ENCODE measurements around the gene PLCH1. TPM values are rescaled to one million over a fixed set of nuclear protein-coding genes. Genes with fewer than 3 reads are reported as not detected.

Gene PLCH1
- total and polyA plus RNA-seq, 10 of the 15 experiments (the other 5 are each of a cell fraction or from before 2014, with no cell fraction given): 0.03 to 0.22 (median 0.04) TPM; not detected in 5

DNA sequence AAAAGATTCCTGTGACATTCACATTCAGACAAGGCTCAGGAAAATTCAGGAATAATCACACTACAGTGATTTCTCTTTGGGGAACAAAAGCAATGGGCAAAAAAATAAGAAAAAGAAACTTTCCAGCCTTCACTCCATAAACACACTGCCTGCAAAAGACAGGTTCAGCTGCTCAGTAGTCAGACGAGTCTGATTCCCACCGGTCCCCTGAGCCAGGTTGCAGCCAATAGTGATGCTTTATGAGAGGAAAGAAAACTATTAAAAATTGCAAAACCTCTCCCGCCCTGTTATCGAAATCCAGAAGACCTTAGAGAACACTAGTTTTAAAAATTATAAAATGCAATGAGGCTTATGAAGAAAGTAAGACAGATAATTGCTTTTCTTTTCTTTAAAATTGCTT is 8.5 kb downstream of the PLCH1 start:
- no peak for FAIRE-seq
- intact Hi-C loops (cut with micrococcal nuclease; ENCODE audit: unreplicated experiment): no loop called here
- SMC1A ChIA-PET (ENCODE audit: uncharacterized antibody, unreplicated experiment): interaction anchor here (1.2 to 1.5 kb wide), 3 partner anchors 9 to 25 kb away, joined by 3 to 4 read pairs (median 4); no protein-coding TSS in a partner anchor
- TF ChIP-seq ZNF384 (IDR thresholded peaks at IDR 0.05; ENCODE audit: borderline replicate concordance, low read depth, low read length) (no peak), FOXM1 (IDR thresholded peaks at IDR 0.05; ENCODE audit: low read depth, low read length) (no peak), BCL11A (IDR thresholded peaks at IDR 0.05; ENCODE audit: low read depth, low read length) (no peak), STAT1 (conservative IDR thresholded peaks at IDR 0.05) (no peak), POLR2AphosphoS5 (IDR thresholded peaks at IDR 0.05; ENCODE audit: low read length) (no peak), TAF1 (IDR thresholded peaks at IDR 0.05; ENCODE audit: borderline replicate concordance, low read depth, low read length) (no peak), LARP7 (IDR thresholded peaks at IDR 0.05) (no peak), EZH2 (IDR thresholded peaks at IDR 0.05; ENCODE audit: borderline replicate concordance, control insufficient read depth, low read depth, low read length) (no peak), KLF5 (IDR thresholded peaks at IDR 0.05; ENCODE audit: partially characterized antibody) (no peak), ZBTB40 (IDR thresholded peaks at IDR 0.05; ENCODE audit: borderline replicate concordance) (no peak), ZZZ3 (IDR thresholded peaks at IDR 0.05; ENCODE audit: control insufficient read depth, insufficient read length, low read depth) (no peak)
- TF ChIP-seq, protein P1, sequence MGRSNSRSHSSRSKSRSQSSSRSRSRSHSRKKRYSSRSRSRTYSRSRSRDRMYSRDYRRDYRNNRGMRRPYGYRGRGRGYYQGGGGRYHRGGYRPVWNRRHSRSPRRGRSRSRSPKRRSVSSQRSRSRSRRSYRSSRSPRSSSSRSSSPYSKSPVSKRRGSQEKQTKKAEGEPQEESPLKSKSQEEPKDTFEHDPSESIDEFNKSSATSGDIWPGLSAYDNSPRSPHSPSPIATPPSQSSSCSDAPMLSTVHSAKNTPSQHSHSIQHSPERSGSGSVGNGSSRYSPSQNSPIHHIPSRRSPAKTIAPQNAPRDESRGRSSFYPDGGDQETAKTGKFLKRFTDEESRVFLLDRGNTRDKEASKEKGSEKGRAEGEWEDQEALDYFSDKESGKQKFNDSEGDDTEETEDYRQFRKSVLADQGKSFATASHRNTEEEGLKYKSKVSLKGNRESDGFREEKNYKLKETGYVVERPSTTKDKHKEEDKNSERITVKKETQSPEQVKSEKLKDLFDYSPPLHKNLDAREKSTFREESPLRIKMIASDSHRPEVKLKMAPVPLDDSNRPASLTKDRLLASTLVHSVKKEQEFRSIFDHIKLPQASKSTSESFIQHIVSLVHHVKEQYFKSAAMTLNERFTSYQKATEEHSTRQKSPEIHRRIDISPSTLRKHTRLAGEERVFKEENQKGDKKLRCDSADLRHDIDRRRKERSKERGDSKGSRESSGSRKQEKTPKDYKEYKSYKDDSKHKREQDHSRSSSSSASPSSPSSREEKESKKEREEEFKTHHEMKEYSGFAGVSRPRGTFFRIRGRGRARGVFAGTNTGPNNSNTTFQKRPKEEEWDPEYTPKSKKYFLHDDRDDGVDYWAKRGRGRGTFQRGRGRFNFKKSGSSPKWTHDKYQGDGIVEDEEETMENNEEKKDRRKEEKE (IDR thresholded peaks at IDR 0.05): no peak
- TF ChIP-seq, protein P2, sequence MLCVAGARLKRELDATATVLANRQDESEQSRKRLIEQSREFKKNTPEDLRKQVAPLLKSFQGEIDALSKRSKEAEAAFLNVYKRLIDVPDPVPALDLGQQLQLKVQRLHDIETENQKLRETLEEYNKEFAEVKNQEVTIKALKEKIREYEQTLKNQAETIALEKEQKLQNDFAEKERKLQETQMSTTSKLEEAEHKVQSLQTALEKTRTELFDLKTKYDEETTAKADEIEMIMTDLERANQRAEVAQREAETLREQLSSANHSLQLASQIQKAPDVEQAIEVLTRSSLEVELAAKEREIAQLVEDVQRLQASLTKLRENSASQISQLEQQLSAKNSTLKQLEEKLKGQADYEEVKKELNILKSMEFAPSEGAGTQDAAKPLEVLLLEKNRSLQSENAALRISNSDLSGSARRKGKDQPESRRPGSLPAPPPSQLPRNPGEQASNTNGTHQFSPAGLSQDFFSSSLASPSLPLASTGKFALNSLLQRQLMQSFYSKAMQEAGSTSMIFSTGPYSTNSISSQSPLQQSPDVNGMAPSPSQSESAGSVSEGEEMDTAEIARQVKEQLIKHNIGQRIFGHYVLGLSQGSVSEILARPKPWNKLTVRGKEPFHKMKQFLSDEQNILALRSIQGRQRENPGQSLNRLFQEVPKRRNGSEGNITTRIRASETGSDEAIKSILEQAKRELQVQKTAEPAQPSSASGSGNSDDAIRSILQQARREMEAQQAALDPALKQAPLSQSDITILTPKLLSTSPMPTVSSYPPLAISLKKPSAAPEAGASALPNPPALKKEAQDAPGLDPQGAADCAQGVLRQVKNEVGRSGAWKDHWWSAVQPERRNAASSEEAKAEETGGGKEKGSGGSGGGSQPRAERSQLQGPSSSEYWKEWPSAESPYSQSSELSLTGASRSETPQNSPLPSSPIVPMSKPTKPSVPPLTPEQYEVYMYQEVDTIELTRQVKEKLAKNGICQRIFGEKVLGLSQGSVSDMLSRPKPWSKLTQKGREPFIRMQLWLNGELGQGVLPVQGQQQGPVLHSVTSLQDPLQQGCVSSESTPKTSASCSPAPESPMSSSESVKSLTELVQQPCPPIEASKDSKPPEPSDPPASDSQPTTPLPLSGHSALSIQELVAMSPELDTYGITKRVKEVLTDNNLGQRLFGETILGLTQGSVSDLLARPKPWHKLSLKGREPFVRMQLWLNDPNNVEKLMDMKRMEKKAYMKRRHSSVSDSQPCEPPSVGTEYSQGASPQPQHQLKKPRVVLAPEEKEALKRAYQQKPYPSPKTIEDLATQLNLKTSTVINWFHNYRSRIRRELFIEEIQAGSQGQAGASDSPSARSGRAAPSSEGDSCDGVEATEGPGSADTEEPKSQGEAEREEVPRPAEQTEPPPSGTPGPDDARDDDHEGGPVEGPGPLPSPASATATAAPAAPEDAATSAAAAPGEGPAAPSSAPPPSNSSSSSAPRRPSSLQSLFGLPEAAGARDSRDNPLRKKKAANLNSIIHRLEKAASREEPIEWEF (IDR thresholded peaks at IDR 0.05; ENCODE audit: insufficient replicate concordance, low read depth, low read length): no peak

More for the DNA sequence above, 8.5 kb downstream of the PLCH1 start:
- no peak overlapping the region for H3K9ac ChIP-seq (ENCODE audit: control insufficient read depth, insufficient read depth, low read length)
- in situ Hi-C loops (cut with MboI): no loop called here
- H2AFZ ChIP-seq (ENCODE audit: control insufficient read depth, low read depth, low read length): no peak overlapping the region
- no peak for ATAC-seq
- H4K20me1 ChIP-seq (ENCODE audit: control insufficient read depth, insufficient read depth): no peaks in the 10 kb centered on the region
- ChIA-PET CTCF (interaction anchor here (0.7 to 1.2 kb wide), 2 partner anchors 9 to 70 kb away, joined by 3 to 4 read pairs; partner anchors contain the start of gene C3orf33), RAD21 (ENCODE audit: unreplicated experiment) (no interaction called here), POLR2A (no interaction called here)
- H3K27ac ChIP-seq (ENCODE audit: control insufficient read depth, insufficient read depth): no peak overlapping the region
- no peak overlapping the region for H3K4me2 ChIP-seq (ENCODE audit: control insufficient read depth, insufficient read depth)
- H3K9me3 ChIP-seq (replicated peaks; ENCODE audit: control insufficient read depth, insufficient read depth, low read length): no peaks in the 10 kb centered on the region
- H3K4me1 ChIP-seq (ENCODE audit: control insufficient read depth, insufficient read depth, low read length): peaks cover 6% of the 10 kb centered on the region; the same call in 1 of the 2 replicates
- DNase-seq (ENCODE audit: low read depth, low spot score): no peak
- 24% methylated on average over 4 of the region's 4 CpGs for WGBS (ENCODE audit: insufficient coverage, insufficient replicate concordance, low lambda C conversion rate, missing lambda C conversion rate)
- BruUV-seq (replicated peaks): no TSS peak
- no peaks in the 10 kb centered on the region for H3K36me3 ChIP-seq (ENCODE audit: control insufficient read depth in 2 of 2, insufficient read depth in 2 of 2, low read length in 1 of 2)
- H3K79me2 ChIP-seq (ENCODE audit: control insufficient read depth, insufficient read depth, low read length): no peaks in the 10 kb centered on the region
- no peak overlapping the region for H3K4me3 ChIP-seq
- no peaks in the 10 kb centered on the region for H3K27me3 ChIP-seq (replicated peaks in 1 of 2; ENCODE audit: control insufficient read depth in 2 of 2, insufficient read depth in 2 of 2, low read length in 1 of 2)
